Measurements from ENCODE around the gene SERPINB2. TPM values are rescaled to one million over a fixed set of nuclear protein-coding genes. Genes with fewer than 3 reads are reported as not detected.

Gene SERPINB2
- total and polyA plus RNA-seq, 2 of the 13 experiments (the other 11 are each of a cell fraction or from before 2014, with no cell fraction given), result 0.07 to 0.11 TPM

GRCh38 chr18:63922049-63922448 lies 34.5 kb downstream of the SERPINB2 start (continued):
- TF ChIP-seq NONO (IDR thresholded peaks at IDR 0.05) (no peak), NONO (CRISPR knock-in tag; conservative IDR thresholded peaks at IDR 0.05) (no peak)

- H3K9ac ChIP-seq (ENCODE audit: insufficient read depth, low read depth, low read length), result no peak overlapping the region
- no peaks in the 10 kb centered on the region for H3K36me3 ChIP-seq (replicated peaks in 1 of 2; ENCODE audit: control insufficient read depth in 1 of 2, insufficient read depth in 2 of 2, low read length in 2 of 2)
- no peaks in the 10 kb centered on the region for H3K4me1 ChIP-seq (ENCODE audit: insufficient read depth, low read length)
- in situ Hi-C loops (cut with HindIII; ENCODE audit: extremely low pct_ligation_motif_present, low pct_unique_long_range_greater_than_20kb) (no loop called here), intact Hi-C loops (cut with micrococcal nuclease; ENCODE audit: unreplicated experiment) (no loop called here)
- H3K27me3 ChIP-seq (ENCODE audit: control insufficient read depth in 1 of 2, insufficient read depth in 2 of 2, low read length in 2 of 2), result no peaks in the 10 kb centered on the region; a peak in 1 of 5 replicates
- ATAC-seq, result no peak
- no peaks in the 10 kb centered on the region for H3K9me3 ChIP-seq (ENCODE audit: low read length)
- no peaks in the 10 kb centered on the region for H4K20me1 ChIP-seq (ENCODE audit: insufficient read depth, low read length)
- no peak for TF ChIP-seq CENPX (CRISPR knock-in tag; IDR thresholded peaks at IDR 0.05)
- no peak for TF ChIP-seq NFE2L1 (CRISPR knock-in tag; IDR thresholded peaks at IDR 0.05; ENCODE audit: borderline replicate concordance)
- TF ChIP-seq ZSCAN20 (CRISPR knock-in tag; IDR thresholded peaks at IDR 0.05; ENCODE audit: borderline replicate concordance), result no peak
- TF ChIP-seq PHF20 (CRISPR knock-in tag; IDR thresholded peaks at IDR 0.05), result no peak
- no peak for TF ChIP-seq ZNF558 (CRISPR knock-in tag; IDR thresholded peaks at IDR 0.05; ENCODE audit: borderline replicate concordance)
- TF ChIP-seq ZNF24 (IDR thresholded peaks at IDR 0.05), result no peak
- no peak for TF ChIP-seq ZNF180 (CRISPR knock-in tag; IDR thresholded peaks at IDR 0.05; ENCODE audit: borderline replicate concordance, low read depth)
- no peak for TF ChIP-seq ZMAT5 (CRISPR knock-in tag; IDR thresholded peaks at IDR 0.05; ENCODE audit: borderline replicate concordance, low read depth)
- no peak for TF ChIP-seq HCFC1 (IDR thresholded peaks at IDR 0.05; ENCODE audit: low read depth, low read length)
- TF ChIP-seq MEIS1 (CRISPR knock-in tag; IDR thresholded peaks at IDR 0.05; ENCODE audit: borderline replicate concordance), result no peak
- no peak for TF ChIP-seq PCBP2 (optimal IDR thresholded peaks at IDR 0.05; ENCODE audit: low read depth, low read length, poor library complexity, severe bottlenecking)
- H3K4me2 ChIP-seq (ENCODE audit: low read depth, low read length), result no peak overlapping the region
- no peaks in the 10 kb centered on the region for H3K79me2 ChIP-seq (ENCODE audit: insufficient read depth, low read length)
- no peak overlapping the region for H3K27ac ChIP-seq (ENCODE audit: extremely low read length, insufficient read depth, low read length)
- H2AFZ ChIP-seq (ENCODE audit: low read length), result no peak overlapping the region
- no peak for FAIRE-seq
- BruUV-seq (replicated peaks), result no TSS peak
- ChIA-PET POLR2A (no interaction called here), CTCF (ENCODE audit: low intra/inter-chr PET ratio, low total read pairs) (no interaction called here)
- WGBS (ENCODE audit: low lambda C conversion rate), result 0% methylated on average over 1 of the region's 1 CpG
- no peak overlapping the region for H3K4me3 ChIP-seq (replicated peaks in 1 of 3; ENCODE audit: insufficient read depth in 1 of 3, low read depth in 2 of 3, low read length in 3 of 3)
- no peak for DNase-seq (ENCODE audit: low spot score)
These were observed 37.0 kb downstream of the SERPINB2 start for GRCh38 chr18:63924551-63924950.
